Renal cortex interstitium (tissue), 11 donors: ENCODE data around the gene LDHA. TPM values are rescaled to one million over a fixed set of nuclear protein-coding genes. Genes with fewer than 3 reads are reported as not detected.

Experiments
- DNase-seq, 11 donors: peaks; one replicate each; pipeline ENCODE4 v3.0.0-alpha.2; 2013; ENCODE audit warnings: low read depth in 9 of 11, low spot score in 4 of 11; ENCODE audit errors: extremely low read depth in 1 of 11
- polyA plus RNA-seq, 3 donors: library from polyadenylated mRNA; unstranded; fragments of 120-200 nt; gene quantifications; one replicate each; pipeline ENCODE4 v1.2.1, GENCODE V29; 2013; ENCODE audit not compliant: insufficient read length in 3 of 3

The LDHA gene
- polyA plus RNA-seq, 3 donors = 314 to 512 (median 397) TPM

DNA sequence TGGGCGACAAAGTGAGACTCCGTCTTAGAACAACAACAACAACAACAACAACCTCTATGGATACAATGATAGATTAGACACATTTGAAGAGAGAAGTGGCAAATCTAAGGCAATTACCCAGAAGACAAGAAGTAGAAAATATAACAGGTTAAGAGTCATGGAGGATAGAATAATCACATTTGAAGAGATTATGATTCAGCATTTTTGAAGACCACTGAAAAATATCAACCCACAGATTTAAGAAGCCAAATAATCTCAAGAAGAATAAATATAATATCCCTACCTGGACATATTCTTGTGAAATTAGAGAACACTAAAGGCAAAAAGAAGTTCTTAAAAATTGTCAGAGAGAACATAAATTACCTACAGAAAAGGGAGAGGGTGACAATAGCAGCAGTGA is 25.7 kb downstream of the LDHA start:
- no peak for DNase-seq

DNA sequence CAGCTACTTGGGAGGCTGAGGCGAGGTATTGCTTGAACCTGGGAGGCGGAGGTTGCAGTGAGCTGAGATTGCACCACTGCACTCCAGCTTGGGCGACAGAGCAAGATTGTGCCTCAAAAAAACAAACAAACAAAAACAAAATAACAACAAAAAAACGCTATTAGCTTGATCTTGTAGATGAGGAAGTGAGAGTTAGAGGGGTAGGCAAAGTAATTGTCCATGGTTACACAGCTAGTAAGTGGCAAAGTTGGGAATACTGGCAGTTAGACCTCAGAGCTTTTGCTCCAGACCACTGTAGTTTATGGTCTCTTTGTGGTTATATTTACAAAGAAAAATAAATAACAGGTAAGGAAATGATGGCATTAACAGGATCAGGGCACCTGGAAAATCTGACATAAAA is 32.9 kb downstream of the LDHA start:
- no peak for DNase-seq

DNA sequence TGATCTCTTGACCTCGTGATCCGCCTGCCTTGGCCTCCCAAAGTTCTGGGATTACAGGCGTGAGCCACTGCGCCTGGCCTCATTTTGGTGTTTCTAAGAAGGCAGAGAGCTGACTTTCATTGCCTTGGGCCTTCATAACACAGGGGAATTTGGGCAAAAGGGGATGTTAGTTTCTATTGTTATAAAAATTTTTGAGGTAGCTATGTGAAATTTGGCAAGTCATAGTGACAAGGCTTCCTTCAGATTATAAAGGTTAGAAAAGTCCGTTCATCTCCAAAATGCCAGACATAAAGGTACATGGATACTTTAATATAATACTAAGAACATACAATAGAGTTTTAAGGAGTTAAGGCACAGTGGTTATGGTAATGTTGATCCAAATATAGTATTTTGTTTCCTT is 35.0 kb downstream of the LDHA start:
- no peak for DNase-seq

DNA sequence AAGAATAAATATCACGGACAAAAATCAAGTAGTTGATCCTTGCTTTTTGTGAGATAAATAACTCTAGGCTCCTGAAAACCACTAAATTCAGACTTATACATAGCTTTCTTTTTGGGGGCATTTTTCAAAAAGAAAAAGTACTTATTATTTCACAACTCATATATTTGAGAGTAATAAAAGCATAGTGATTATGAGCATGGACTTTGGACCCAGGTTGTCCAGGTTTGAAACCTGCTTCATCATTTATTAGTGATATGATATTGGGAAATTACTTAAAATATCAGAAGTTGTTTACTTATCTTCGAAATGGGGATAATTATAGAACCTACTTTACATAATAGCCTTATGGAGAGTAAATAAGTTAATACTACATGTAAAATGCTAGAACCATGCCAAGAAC is 44.3 kb downstream of the LDHA start:
- no peak for DNase-seq

DNA sequence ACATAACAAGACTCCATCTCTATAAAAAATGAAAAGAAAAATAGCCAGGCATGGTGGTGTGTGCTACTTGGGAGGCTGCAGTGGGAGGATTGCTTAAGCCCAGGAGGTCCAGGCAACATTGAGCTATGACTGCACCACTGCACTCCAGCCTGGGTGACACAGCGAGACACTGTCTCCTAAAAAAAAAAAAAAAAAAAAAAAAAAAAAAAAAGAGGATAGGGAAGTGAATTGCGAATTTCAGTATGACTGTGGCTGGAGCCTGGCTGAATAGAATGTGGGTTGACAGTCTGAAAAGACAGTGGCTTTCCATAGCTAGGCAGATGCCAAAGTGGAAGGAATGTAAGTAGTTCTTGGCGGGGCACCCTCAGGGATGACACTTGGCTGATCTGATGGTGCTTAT is 54.9 kb downstream of the LDHA start:
- DNase-seq = no peak

DNA sequence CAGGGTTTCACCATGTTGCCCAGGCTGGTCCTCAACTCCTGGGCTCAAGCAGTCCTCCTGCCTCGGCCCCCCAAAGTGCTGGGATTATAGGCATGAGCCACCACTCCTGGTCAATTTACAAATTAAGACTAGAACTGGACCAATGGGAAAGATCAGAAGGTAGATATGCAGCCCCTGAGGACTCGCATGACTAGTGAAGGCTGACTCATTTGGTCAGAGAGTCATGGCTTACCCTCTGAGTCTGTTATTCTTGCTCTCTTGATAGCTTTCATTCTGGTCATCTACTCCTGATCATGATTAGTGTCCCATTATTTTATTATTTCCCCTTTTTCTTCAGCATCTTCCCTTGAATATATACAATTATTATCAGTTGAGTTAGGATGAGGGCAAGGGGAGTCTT is 58.6 kb downstream of the LDHA start:
- DNase-seq = no peak

DNA sequence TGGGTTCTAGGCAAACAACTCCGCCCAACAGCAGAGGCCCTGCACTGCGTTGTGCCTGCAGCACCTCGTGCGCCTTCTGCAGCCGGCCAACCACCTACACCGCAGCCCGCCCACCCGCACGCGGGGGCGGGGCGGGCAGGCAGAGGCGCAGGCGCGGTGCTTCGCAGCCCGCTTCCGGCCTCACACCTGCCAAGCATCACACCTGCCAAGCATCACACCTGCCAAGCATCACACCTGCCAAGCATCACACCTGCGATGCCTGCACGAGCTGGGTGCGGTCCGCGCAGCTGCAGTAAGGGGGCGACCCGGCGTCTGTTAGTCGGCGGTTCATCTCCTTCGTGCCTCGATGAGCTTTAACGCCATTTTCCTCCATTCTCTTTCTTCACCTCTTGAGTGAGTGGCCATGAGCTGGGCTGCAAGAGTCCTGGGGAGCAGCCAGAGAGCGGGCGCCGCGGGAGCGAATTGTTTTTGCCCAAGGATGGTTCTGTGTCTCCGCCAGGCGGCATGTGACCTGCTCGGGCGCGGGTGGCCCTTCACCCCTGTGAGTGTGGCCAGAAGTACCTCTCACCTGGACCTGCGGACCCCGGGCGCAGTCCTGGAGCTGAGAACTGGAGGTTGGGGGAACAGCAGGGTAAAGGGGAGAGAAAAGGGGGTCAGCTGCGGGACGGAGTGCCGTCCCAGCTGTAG is 61.5 kb downstream of the LDHA start, which contains the start of gene LDHAL6A:
Gene LDHAL6A, plus strand, starts transcription at position 171 of the 687 bp plus-strand sequence. CDS start 825 bp downstream, outside the sequence.
- peak in 1 of 11 donors; percentile 1 for DNase-seq

DNA sequence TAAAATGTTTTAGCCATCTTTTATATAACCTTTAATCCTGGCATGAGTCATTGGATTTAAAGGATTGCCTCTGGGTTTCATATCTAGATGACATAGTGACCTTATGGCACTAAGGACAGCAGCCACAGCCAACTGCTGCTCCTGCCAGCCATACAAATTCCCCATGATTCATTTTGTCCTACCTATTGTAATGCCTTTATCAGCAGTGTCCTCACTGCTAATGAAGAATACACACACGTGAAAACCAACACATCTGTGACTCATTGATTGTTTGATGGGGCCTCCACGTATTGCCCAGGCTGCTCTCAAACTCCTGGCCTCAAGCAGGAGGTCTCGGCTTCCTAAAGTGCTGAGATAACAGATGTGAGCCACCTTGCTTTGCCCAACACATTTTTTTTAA is 63.1 kb downstream of the LDHA start:
- DNase-seq = no peak

Other genes starting within 250 kb of the LDHA start
- gene MRGPRX4, start 221.7 kb upstream of the LDHA start, polyA plus RNA-seq = not detected
- gene SAA4, start 157.8 kb upstream of the LDHA start, polyA plus RNA-seq = not detected
- gene SAA2, start 145.9 kb upstream of the LDHA start, polyA plus RNA-seq = under 1 TPM in 1 of 3 donors, not detected in 2; 0.30 TPM
- not detected for gene SAA1, start 128.3 kb upstream of the LDHA start, polyA plus RNA-seq
- 10 to 100 TPM; 22.6 to 24.6 (median 22.8) TPM for gene HPS5, start 72.4 kb upstream of the LDHA start, polyA plus RNA-seq
- gene GTF2H1, start 72.0 kb upstream of the LDHA start, polyA plus RNA-seq = 10 to 100 TPM; 49.3 to 61.0 (median 60.9) TPM
- 1 to 10 TPM in 1 of 3 donors, under 1 TPM in 2; 0.19 to 1.7 (median 0.94) TPM for gene LDHC, start 17.8 kb downstream of the LDHA start, polyA plus RNA-seq
- gene LDHAL6A, start 61.3 kb downstream of the LDHA start, polyA plus RNA-seq = 1 to 10 TPM in 2 of 3 donors, under 1 TPM in 1; 1.00 to 1.3 (median 1.0) TPM
- 100 to 1,000 TPM; 130 to 170 (median 153) TPM for gene TSG101, start 132.4 kb downstream of the LDHA start, polyA plus RNA-seq
- gene UEVLD, start 194.2 kb downstream of the LDHA start, polyA plus RNA-seq = 10 to 100 TPM; 16.5 to 22.1 (median 21.5) TPM
- 10 to 100 TPM in 1 of 3 donors, 1 to 10 TPM in 2; 7.5 to 14.6 (median 7.5) TPM for gene MISFA, start 205.2 kb downstream of the LDHA start, polyA plus RNA-seq
- gene SPTY2D1, start 239.8 kb downstream of the LDHA start, polyA plus RNA-seq = 10 to 100 TPM; 25.0 to 30.4 (median 28.3) TPM